Endodermal cell (in vitro differentiated cells): Measurements from ENCODE around the gene ZC3H12D. TPM values are rescaled to one million over a fixed set of nuclear protein-coding genes. Genes with fewer than 3 reads are reported as not detected.

Experiments
- DNase-seq: peaks from one replicate; pipeline ENCODE4 v3.0.0-alpha.2; 2017
- H3K27ac ChIP-seq: 2 replicates; pipeline ENCODE4 v1.5.1; 2013; ENCODE audit warnings: mild to moderate bottlenecking, low read depth, low read length, moderate library complexity
- H3K27me3 ChIP-seq: 2 replicates; pipeline ENCODE4 v1.6.1; 2013; ENCODE audit warnings: mild to moderate bottlenecking, low read length, moderate library complexity; ENCODE audit not compliant: insufficient read depth, control insufficient read depth, poor library complexity, severe bottlenecking
- H3K36me3 ChIP-seq: 2 replicates; pipeline ENCODE4 v1.7.0; 2013; ENCODE audit warnings: mild to moderate bottlenecking, low read length, moderate library complexity; ENCODE audit not compliant: control insufficient read depth, insufficient read depth
- H3K4me1 ChIP-seq: one replicate; pipeline ENCODE4 v1.7.0; 2013; ENCODE audit warnings: low read length; ENCODE audit not compliant: control insufficient read depth, insufficient read depth
- H3K4me3 ChIP-seq: 2 replicates; pipeline ENCODE4 v1.5.1; 2013; ENCODE audit warnings: mild to moderate bottlenecking, low read length, moderate library complexity
- H3K9ac ChIP-seq: 2 replicates; pipeline ENCODE4 v1.6.1; 2013; ENCODE audit warnings: mild to moderate bottlenecking, low read length, moderate library complexity; ENCODE audit not compliant: poor library complexity, severe bottlenecking; ENCODE audit errors: extremely low read depth
- H3K9me3 ChIP-seq: 2 replicates; pipeline ENCODE4 v1.6.1; 2013; ENCODE audit warnings: mild to moderate bottlenecking, low read length, moderate library complexity; ENCODE audit not compliant: control insufficient read depth
- H3K27ac Mint-ChIP-seq: 2 replicates; pipeline ENCODE4 v1.8.0; 2020; ENCODE audit warnings: mixed read lengths
- H3K27me3 Mint-ChIP-seq: 2 replicates; pipeline ENCODE4 v1.8.0; 2021; ENCODE audit warnings: mild to moderate bottlenecking, mixed read lengths; ENCODE audit not compliant: insufficient read depth
- H3K36me3 Mint-ChIP-seq: 2 replicates; pipeline ENCODE4 v1.8.0; 2020; ENCODE audit warnings: low read depth, mixed read lengths
- H3K4me1 Mint-ChIP-seq: 2 replicates; pipeline ENCODE4 v1.8.0; 2020; ENCODE audit warnings: mixed read lengths
- H3K4me3 Mint-ChIP-seq: 2 replicates; pipeline ENCODE4 v1.8.0; 2020; ENCODE audit warnings: mild to moderate bottlenecking, moderate library complexity, mixed read lengths
- H3K9me3 Mint-ChIP-seq: 2 replicates; pipeline ENCODE4 v1.8.0; 2020; ENCODE audit warnings: mild to moderate bottlenecking, mixed read lengths
- CTCF ChIP-seq: fragments of 200-600 bp; sonication (generic); conservative IDR thresholded peaks from 2 replicates; pipeline ENCODE4 v1.5.0; 2021; ENCODE audit warnings: antibody characterized with exemption, mild to moderate bottlenecking
- WGBS, 2 experiments: methylation state at CpG; one replicate each; pipeline versions ENCODE4 v1.1.5 to v1.1.7; 2013; ENCODE audit warnings: missing lambda C conversion rate in 2 of 2, mixed read lengths in 1 of 2; ENCODE audit not compliant: insufficient coverage in 1 of 2, insufficient read length in 1 of 2; 5-methylcytosine and 5-hydroxymethylcytosine counted together
- total RNA-seq, 2 donors: library from RNA; stranded (reverse); fragmentation: NEBNext Ultra II Directional in 1 of 2; extraction: Animal tissue kit (Norgen Biotek cat#: 25700) in 1 of 2; gene quantifications; 2 replicates in 1 of 2; 3 replicates in 1 of 2; pipeline ENCODE4 v1.2.1, GENCODE V29; 2021

ZC3H12D gene
- total RNA-seq, 2 donors from 2014 or later, result 0.20 to 0.42 TPM

GRCh38 chr6:149474108-149474935 is 10.5 kb downstream of the ZC3H12D start:
- no peak overlapping the region for H3K27ac Mint-ChIP-seq

DNA sequence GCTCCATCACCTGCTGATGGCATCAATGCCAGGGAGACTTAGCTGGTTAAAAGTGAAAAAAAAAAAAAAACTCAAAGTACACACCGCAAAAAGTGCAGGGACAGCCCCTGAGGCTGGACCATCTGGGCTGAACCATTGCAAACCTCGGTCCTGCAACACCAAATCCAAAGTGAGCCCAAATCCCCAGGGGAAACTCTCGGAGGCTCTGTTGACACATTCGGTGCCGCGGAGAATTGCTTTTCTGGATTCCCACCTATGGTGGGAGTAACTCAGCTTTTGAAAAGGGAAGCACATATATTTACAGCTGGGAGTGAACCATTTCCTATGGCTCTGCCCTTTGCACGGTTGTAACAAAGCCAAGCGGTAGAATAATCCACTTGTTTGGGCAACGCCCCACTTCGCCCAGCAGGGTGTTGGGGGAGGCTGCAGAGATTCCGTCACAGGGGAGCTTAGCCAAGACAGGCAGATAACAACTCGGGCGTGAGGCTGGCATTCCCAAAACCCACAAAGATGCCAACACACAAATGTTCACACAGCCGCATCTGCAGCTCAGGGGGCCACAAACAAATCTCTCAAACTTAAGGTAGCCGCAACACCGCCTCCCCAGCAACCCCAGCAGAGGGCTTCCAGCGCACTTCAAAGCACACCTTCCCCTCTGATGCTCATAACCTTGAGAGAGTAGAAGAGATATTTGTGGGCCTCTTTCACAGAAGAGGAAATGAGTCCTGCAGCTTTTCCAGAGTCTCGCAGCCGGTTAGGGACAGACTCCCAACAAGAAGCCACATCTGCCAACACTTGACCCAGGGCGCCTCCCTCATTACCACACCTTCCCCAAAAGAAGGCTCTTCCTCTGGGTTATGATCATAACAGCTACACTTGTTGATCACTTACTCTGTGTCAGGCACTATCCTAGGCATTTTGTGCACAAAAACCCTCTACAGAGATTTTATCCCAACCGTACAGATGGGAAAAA is 11.4 kb downstream of the ZC3H12D start:
- no peak overlapping the region for H3K4me3 ChIP-seq
- H3K9ac ChIP-seq, result no peak overlapping the region
- Mint-ChIP-seq H3K9me3 (no peaks in the 10 kb centered on the region), H3K36me3 (no peaks in the 10 kb centered on the region), H3K4me3 (no peak overlapping the region), H3K4me1 (peaks cover 8% of the 10 kb centered on the region), H3K27ac (no peak overlapping the region), H3K27me3 (peaks cover 3% of the 10 kb centered on the region)
- no peak overlapping the region for H3K27ac ChIP-seq
- no peak for DNase-seq
- no peaks in the 10 kb centered on the region for H3K4me1 ChIP-seq
- no peaks in the 10 kb centered on the region for H3K27me3 ChIP-seq
- WGBS, 2 experiments, result 80 to 85% methylated on average over 8 to 21 of the region's 21 CpGs
- H3K36me3 ChIP-seq, result no peaks in the 10 kb centered on the region
- H3K9me3 ChIP-seq, result no peaks in the 10 kb centered on the region
- TF ChIP-seq CTCF, result peak; percentile 40

More at GRCh38 chr6:149474108-149474935, 10.5 kb downstream of the ZC3H12D start:
- Mint-ChIP-seq H3K36me3 (no peaks in the 10 kb centered on the region), H3K4me3 (no peak overlapping the region), H3K9me3 (no peaks in the 10 kb centered on the region), H3K27me3 (no peaks in the 10 kb centered on the region), H3K4me1 (peaks cover 8% of the 10 kb centered on the region)
- H3K27ac ChIP-seq, result no peak overlapping the region
- DNase-seq, result no peak
- H3K27me3 ChIP-seq, result no peaks in the 10 kb centered on the region
- no peaks in the 10 kb centered on the region for H3K4me1 ChIP-seq
- no peaks in the 10 kb centered on the region for H3K36me3 ChIP-seq
- WGBS, 2 experiments, result 92 to 97% methylated on average over 20 to 30 of the region's 30 CpGs
- H3K9ac ChIP-seq, result no peak overlapping the region
- H3K9me3 ChIP-seq, result no peaks in the 10 kb centered on the region
- H3K4me3 ChIP-seq, result no peak overlapping the region
- TF ChIP-seq CTCF, result no peak

GRCh38 chr6:149472241-149472640 is 12.6 kb downstream of the ZC3H12D start:
- no peak overlapping the region for H3K9ac ChIP-seq
- H3K4me3 ChIP-seq, result no peak overlapping the region
- H3K4me1 ChIP-seq, result no peaks in the 10 kb centered on the region
- DNase-seq, result no peak
- WGBS, 2 experiments, result 95 to 100% methylated on average over 1 to 5 of the region's 5 CpGs
- H3K4me3 Mint-ChIP-seq, result no peak overlapping the region
- no peaks in the 10 kb centered on the region for H3K36me3 ChIP-seq
- H3K9me3 Mint-ChIP-seq, result no peaks in the 10 kb centered on the region
- H3K36me3 Mint-ChIP-seq, result no peaks in the 10 kb centered on the region
- peaks cover 3% of the 10 kb centered on the region for H3K27me3 Mint-ChIP-seq
- no peak overlapping the region for H3K27ac Mint-ChIP-seq
- no peak for TF ChIP-seq CTCF
- H3K27me3 ChIP-seq, result no peaks in the 10 kb centered on the region
- H3K4me1 Mint-ChIP-seq, result peaks cover 8% of the 10 kb centered on the region
- no peak overlapping the region for H3K27ac ChIP-seq
- H3K9me3 ChIP-seq, result no peaks in the 10 kb centered on the region
